HG03108 (cell line): ENCODE results near the gene LRCH1.

Experiments
- ATAC-seq: cut with Tn5 transposase; IDR thresholded peaks from one replicate; pipeline ENCODE4 v1.9.1; 2021; ENCODE audit warnings: moderate library complexity; ENCODE audit not compliant: unreplicated experiment

The LRCH1 gene

DNA sequence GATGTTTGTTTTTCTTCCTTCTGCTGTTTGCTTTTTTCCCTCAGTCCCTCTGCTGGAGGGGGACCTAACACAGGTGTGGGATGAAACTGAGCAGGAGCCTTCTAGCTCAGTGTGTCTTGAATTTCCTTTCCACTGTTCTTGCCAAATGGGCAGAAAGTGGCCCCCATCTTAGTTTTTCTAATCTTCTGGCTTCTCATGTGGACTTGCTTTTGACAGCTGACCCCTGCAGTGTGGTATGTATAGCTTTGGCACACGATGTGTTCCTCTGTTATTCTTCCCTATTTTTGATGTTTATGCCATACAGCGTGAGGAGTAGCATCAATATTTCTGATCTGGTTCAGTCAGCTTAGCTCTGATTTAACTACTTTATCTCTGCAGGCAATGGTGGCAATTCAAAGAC is 8.3 kb downstream of the LRCH1 start:
- no peak for ATAC-seq

DNA sequence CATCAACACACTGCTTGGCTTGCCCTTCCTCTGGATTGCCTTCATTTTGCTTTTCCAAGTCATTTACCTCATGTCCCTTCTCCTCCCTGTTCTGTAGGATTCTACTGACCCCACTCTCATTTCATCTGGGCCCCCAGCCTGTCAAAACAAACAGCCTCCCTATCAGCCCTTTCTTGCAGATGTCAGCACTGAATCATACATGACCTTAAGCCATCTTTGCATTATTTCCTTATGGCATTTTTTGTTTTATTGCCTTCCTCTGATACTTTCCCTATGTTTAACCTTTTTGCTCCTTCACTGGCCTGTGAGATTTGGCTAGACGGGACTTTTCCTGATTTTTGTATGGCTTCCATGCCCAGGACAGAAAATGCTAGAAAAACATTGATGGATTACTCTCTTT is 8.7 kb downstream of the LRCH1 start:
- no peak for ATAC-seq

GRCh38 chr13:46562152-46562551 is 9.2 kb downstream of the LRCH1 start:
- ATAC-seq: no peak

- no peak for ATAC-seq
These were observed 9.6 kb downstream of the LRCH1 start for GRCh38 chr13:46562581-46562980.

DNA sequence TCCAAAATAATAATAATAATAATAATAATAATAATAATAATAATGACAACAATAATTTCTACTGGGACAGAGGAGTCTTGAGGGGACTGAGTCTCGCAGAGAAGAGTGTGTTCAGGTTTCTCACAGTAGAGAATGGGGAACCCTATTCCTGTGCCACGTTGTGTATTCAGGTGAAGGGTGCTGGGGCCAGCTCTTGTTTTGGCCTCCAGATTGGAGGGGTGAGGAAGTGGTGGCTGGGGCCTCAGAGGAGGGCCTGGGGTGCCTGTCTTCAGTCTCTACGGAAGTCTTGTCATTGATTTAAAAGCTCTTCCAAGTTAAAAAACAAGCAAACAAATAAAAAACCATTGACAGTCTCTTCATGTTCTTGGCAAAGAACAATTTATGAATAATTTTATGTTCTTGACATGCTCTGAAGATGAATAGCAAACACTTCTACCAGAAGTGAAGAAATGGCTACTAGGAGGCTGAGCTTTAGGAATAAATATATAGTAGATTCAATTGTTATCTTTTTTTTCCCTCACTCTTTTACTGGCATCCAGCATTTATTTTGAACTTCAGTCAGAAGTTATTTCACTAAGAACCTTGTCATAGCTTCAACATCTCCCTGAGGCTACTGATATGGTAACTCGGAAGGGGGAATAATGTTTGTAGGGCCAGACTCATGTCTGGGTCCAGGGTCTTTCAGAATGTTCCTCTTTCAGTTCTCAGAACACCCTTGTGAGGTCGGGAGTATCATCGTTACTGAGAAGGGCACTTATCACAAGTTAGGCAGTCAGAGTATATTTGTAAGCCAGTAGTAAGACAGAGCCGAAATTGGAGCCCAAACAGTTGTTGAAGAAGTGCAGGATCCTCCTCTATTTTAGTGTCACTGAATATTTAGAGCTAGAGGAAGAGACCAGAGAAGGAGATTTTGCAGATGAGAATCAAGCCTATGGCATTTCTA is 13.1 kb downstream of the LRCH1 start:
- ATAC-seq: peak; percentile 47

GRCh38 chr13:46567671-46568070 is 14.7 kb downstream of the LRCH1 start:
- ATAC-seq: no peak

DNA sequence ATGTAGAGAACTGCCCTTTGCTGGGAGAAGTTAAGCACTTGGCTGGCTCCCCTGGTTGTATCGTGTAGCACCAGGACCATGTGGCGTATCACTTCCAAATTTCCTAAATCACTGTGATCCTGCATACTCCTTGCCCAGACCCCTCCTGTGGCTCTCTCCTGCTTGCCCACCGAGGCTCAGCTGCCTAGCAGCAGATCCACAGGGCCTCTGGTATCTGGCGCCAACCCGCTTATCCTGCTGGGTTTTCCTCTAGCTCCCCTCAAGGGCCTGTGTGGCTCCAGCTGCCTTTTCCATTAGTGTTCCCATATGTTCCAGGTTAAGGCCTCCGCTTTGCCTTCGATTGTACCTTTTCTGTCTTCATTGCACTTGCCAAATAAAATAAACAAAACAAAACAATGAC is 16.5 kb downstream of the LRCH1 start:
- ATAC-seq: no peak

GRCh38 chr13:46570273-46570672 is 17.3 kb downstream of the LRCH1 start:
- no peak for ATAC-seq

- ATAC-seq: no peak
These were observed 18.4 kb downstream of the LRCH1 start for GRCh38 chr13:46571189-46571908.

DNA sequence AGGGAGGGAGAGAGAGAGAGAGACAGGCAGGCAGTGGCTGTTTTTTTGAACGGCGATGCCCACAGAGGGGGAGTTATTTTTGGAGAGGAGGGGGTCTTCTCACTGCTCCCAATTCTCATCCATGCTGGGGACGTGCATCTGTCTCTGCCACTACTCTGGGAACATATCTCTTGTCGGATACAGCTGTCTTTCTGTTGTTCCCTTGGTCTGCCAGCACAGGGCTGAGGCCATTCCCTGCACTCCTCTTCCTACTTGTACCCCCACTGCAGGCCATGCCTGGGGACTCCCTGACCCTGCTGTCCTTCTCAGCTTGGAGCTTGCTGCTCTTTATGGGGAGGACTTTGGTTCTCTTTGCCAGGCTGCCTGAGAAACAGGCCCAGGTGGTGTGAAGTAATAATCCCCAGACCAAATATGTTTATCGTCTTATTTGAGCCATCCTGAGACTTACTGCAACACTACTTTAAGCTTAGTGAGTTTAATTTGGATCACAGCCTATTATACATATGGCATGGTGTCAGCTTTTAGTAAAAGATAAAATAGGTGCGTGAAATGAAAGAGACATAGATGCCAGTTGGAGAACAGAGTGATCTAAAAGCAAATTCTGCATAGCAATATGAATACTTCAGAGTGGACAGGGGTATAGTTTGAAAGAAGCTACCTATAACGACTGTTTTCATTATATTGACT is 19.1 kb downstream of the LRCH1 start:
- ATAC-seq: no peak

DNA sequence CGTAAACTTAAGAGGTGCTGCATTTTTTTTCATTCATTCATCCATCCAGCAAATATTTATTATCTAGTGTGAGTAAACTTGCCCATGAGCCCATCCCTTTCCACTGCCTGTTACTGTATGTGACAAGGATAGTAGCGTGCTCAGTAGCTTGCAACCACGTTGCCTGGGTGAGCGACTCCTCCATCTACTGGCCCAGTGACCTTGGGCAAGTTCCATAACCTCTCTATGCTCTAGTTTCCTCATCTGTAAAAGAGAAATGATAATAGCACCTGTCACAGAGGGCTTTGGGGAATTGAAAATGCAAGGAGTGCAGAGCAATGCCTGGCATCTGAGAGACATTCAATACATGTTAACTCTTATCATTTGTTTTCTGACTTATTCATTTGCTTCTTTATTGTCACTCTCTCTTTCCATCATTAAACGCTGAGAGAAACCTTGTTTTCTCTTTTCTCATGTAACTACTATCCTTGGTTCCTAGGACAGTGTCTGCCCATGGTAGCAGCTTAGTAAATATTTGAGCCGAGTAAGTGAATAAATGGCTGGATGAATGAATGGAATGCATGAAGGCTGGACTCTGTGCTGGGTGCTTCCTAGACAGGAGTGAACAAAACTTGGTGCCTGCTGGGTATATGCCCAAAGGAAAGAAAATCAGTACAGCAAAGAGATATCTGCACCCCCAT is 19.9 kb downstream of the LRCH1 start:
- ATAC-seq: no peak

GRCh38 chr13:46575301-46575771 is 22.4 kb downstream of the LRCH1 start:
- no peak for ATAC-seq

- no peak for ATAC-seq
These were observed 22.9 kb downstream of the LRCH1 start for GRCh38 chr13:46575818-46576221.

- no peak for ATAC-seq
These were observed 23.8 kb downstream of the LRCH1 start for GRCh38 chr13:46576762-46577161.

- no peak for ATAC-seq
These were observed 25.0 kb downstream of the LRCH1 start for GRCh38 chr13:46577696-46578589.

DNA sequence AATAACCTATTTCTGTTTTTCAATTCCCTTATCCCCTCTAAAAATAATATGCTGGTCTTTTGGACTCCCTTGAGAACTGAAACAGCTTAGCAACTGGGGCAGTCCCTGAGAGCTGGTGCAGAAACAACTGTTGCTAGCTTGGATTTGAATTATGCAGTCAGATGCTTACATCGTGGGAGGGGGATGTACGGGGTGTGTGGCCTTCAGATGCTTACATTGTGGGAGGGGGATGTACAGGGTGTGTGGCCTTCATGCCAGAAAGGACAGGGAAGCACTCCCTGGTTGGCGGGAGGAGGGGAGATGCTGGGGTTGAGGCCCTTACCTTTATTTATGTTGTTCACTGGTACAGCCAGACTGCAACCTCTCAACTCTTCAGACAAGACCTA is 25.6 kb downstream of the LRCH1 start:
- no peak for ATAC-seq

DNA sequence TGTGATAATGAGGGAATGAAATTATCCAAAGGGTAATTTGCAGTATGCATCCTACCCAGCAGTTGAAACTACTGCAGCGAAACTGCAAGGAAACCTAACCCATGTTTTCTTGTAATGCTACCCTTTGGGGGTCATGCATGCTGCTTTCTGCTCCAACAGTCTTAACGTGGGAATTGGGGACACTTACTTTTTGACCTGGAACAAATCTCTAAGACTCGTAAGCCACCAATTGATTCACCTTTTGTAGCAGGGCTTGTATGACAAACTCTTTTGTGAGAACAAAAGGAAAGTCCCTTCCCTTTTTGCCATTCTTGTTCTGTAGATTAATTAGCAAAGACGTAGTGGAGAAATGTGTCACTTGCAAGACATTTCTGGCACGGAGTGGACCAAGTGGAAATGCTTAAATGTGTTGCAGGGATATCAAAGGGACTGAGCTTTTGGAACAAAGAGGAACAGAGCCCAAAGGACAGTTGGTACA is 27.4 kb downstream of the LRCH1 start:
- no peak for ATAC-seq

DNA sequence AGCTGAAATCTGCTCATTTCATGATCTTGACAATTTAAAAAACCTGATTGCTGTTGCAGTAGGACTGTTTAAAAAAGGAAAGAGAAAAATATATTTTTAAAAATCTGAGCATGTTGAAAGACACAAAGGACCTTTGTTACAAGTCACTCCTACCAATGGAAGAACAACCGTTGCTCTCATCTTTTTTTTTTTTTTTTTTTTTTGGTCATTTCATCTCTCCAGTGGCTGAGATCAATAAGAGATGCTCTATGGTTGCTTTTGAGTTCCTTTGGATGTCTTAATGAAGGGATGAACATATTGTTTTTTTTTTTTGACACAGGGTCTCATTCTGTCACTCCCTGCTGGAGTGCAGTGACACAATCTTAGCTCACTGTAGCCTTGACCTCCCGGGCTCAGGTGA is 29.2 kb downstream of the LRCH1 start:
- no peak for ATAC-seq

GRCh38 chr13:46586751-46587514 is 34.0 kb downstream of the LRCH1 start:
- ATAC-seq: no peak
